ENCODE measurements around the gene FOXF2. TPM values are rescaled to one million over a fixed set of nuclear protein-coding genes. Genes with fewer than 3 reads are reported as not detected.
A peak's percentile ranks its signal among the peaks of the same experiment; 100 is the strongest.

FOXF2 gene
- total RNA-seq, 4 donors from 2014 or later = 0.34 to 12.4 (median 4.0) TPM

DNA sequence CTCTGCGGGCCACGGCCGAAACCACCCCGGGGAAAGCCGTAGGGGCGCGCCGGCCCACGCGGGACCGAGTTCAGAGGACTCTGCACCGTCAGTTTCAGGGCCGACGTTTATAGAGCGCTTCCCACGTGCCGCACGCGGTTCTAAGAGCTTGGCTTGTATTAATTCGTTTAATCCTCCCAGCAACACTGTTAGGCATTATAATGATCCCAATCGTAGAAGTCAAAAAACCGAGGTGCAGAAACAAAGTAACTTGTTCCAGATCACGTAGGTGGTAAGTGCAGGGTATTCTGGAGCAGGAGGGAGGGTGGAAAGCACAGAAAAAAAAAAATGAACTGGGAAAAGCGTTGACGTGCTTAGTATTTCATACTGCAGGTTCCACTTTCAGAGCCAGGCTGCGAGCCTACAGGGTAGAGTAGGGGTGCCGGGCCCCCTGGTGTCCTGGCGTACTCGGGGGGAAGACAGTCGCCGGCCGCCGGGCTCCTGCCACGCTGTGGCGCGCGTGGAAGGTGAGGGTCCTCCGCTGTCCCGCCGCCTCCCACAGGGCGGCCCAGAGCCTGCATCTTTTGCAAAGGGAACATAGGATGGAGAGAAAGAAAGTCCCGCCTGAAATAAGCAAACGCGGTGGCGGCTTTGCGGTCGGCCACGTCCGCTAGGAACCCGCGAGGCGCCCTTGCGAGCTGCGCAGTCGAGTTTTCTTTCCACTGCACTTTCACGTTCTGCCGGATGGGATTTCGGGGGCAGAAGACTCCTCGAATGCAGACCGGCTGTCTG, 10.2 kb upstream of the FOXF2 start:
- Histone ChIP-seq H3K9me3 (no peaks in the 10 kb centered on the region), H3K36me3 (no peaks in the 10 kb centered on the region), H3K27me3 (peaks cover 33 to 100% (median 41%) of the 10 kb centered on the region in 4 donors), H3K4me1 (peaks cover 25 to 61% (median 36%) of the 10 kb centered on the region in 3 donors), H3K4me3 (no peak overlapping the region), H3K27ac (no peak overlapping the region)
- DNase-seq = no peak
- no peak for TF ChIP-seq POLR2A (IDR thresholded peaks at IDR 0.05)
- TF ChIP-seq, protein P1, sequence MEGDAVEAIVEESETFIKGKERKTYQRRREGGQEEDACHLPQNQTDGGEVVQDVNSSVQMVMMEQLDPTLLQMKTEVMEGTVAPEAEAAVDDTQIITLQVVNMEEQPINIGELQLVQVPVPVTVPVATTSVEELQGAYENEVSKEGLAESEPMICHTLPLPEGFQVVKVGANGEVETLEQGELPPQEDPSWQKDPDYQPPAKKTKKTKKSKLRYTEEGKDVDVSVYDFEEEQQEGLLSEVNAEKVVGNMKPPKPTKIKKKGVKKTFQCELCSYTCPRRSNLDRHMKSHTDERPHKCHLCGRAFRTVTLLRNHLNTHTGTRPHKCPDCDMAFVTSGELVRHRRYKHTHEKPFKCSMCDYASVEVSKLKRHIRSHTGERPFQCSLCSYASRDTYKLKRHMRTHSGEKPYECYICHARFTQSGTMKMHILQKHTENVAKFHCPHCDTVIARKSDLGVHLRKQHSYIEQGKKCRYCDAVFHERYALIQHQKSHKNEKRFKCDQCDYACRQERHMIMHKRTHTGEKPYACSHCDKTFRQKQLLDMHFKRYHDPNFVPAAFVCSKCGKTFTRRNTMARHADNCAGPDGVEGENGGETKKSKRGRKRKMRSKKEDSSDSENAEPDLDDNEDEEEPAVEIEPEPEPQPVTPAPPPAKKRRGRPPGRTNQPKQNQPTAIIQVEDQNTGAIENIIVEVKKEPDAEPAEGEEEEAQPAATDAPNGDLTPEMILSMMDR (IDR thresholded peaks at IDR 0.05) = no peak
- intact Hi-C loops (cut with DNase I) = no loop called here
- WGBS, 2 donors = 26 to 30% methylated on average over 27 to 31 of the region's 60 CpGs

DNA sequence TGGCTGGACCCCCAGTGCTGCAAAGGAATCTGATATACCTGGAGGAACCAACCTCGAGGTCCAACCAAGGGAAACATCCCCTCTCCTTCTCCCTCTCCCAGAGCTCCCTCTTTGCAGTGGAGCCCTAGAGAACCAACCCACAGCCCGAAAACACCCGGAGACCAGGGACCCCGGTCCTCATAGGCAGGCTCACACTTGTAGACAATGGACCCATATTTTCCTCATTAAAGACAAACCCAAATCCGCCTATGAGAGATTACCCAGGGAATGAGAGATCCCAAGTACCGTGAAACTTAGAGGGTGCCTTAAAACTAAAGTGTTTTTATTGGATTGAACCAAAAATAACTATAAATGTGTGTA, 9.6 kb upstream of the FOXF2 start:
- 6 to 26% methylated on average over 4 to 6 of the region's 6 CpGs for WGBS, 2 donors
- Histone ChIP-seq H3K4me1 (peaks cover 25 to 67% (median 36%) of the 10 kb centered on the region in 3 donors), H3K4me3 (no peak overlapping the region), H3K27me3 (peaks cover 37 to 100% (median 44%) of the 10 kb centered on the region in 4 donors), H3K9me3 (no peaks in the 10 kb centered on the region), H3K27ac (no peak overlapping the region), H3K36me3 (no peaks in the 10 kb centered on the region)
- TF ChIP-seq, protein P1 (IDR thresholded peaks at IDR 0.05) = no peak
- no peak for TF ChIP-seq POLR2A (IDR thresholded peaks at IDR 0.05)
- no peak for DNase-seq
- intact Hi-C loops (cut with DNase I) = loop anchor here (10.0 kb wide), 1 partner anchor 655 kb away; no protein-coding TSS in a partner anchor

DNA sequence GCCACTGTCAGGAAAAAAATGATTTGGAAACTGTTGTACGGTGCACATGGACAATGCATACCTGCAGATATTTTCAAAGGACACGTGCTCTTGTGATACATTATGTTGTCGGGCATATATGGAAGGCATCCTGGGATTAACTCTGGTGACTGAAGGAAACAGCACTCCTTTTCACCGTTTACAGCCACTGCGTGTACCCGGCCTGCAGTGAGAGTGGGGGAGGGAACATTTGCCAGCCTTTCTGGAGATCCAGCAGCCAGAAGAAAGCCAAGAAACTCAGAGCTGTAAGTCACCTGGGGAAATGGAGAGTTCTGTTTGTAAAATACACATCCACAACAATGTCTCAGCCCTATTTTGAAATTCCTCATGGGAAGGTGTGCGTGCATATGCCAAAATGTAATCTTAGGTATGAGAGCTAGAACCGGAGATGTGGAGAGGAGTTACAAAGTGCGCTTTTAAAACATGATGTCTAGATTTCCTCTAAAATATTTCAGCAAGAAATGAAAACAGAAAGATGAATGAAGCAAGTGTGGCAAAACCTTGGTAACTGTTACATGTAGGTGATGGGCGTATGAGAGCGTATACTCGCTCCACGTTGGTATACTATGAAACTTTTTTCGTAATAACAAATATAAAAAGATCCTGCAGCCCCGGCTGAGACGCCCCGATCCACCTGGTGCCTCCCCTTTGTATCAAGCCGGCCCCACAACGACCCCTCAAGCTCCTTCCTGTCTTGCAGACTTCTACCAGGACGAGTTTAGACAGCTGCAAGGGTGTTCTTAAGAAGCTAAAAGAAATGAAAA, 8.6 kb upstream of the FOXF2 start:
- no peaks in the 10 kb centered on the region for H3K36me3 ChIP-seq
- H3K4me1 ChIP-seq = peaks cover 25 to 75% (median 36%) of the 10 kb centered on the region in 3 donors
- TF ChIP-seq, protein P1 (IDR thresholded peaks at IDR 0.05) = no peak
- TF ChIP-seq POLR2A (IDR thresholded peaks at IDR 0.05) = no peak
- H3K9me3 ChIP-seq = no peaks in the 10 kb centered on the region
- 16 to 34% methylated on average over 20 of the region's 20 CpGs for WGBS, 2 donors
- intact Hi-C loops (cut with DNase I) = loop anchor here (10.0 kb wide), 1 partner anchor 656 kb away; no protein-coding TSS in a partner anchor
- peak overlapping the region in 2 of 4 donors; percentile 50 to 93 for H3K27ac ChIP-seq
- DNase-seq = no peak
- peaks cover 37 to 100% (median 46%) of the 10 kb centered on the region in 4 donors for H3K27me3 ChIP-seq
- H3K4me3 ChIP-seq = peak overlapping the region in 2 of 4 donors; percentile 29 to 68

DNA sequence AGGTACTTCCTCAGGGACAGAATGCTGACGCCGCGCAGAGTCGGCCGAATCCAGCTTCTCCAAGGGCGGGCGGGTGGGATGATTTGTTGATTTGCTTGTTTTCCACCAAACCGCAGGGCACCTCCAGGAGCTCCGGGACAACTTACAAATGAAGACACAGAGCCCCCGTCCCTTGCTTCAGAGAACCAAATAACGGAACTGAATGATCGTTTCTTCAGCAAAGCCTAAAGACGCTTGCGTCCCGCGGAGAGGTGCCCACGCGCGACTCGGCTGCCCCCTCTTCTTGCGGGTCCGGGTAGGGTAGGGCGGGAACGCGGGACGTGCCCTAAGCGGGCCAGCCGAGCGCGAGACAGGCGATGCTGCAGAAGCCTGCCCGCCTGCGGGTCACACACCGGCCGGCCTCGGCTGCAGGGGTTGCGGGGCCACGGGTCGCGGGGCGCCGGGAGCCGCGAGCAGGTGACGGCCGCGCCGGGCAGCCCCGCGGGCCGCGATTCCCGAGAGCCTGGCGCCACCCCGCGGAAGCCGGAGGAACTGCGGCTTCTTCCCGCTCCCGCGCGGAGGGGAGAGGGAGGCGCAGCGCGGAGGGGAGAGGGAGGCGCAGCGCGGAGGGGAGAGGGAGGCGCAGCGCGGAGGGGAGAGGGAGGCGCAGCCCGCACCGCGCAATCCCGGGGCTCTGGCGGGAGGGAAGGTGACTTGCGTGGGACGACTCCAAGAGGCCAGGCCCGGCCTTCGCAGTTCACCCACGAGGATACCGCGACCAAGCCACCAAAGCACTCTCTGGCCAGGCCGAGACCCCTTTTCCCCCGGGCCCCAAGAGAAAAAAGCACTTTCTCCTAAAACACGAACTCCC, 7.7 kb upstream of the FOXF2 start:
- Histone ChIP-seq H3K4me3 (peak overlapping the region; percentile 19 to 68 (median 38)), H3K27me3 (peaks cover 33 to 100% (median 43%) of the 10 kb centered on the region in 4 donors), H3K27ac (peak overlapping the region; percentile 78 to 93 (median 86)), H3K9me3 (no peaks in the 10 kb centered on the region), H3K36me3 (no peaks in the 10 kb centered on the region), H3K4me1 (peaks cover 25 to 82% (median 36%) of the 10 kb centered on the region in 3 donors)
- intact Hi-C loops (cut with DNase I) = loop anchor here (10.0 kb wide), 1 partner anchor 657 kb away; no protein-coding TSS in a partner anchor
- TF ChIP-seq POLR2A (IDR thresholded peaks at IDR 0.05) = peak in 1 of 4 donors; percentile 27
- TF ChIP-seq, protein P1 (IDR thresholded peaks at IDR 0.05) = peak; percentile 46 to 95 (median 86)
- WGBS, 2 donors = 1 to 40% methylated on average over 8 to 24 of the region's 87 CpGs
- DNase-seq = no peak

Data from esophagus squamous epithelium (tissue), 5 donors.